ENCODE results near the gene BCAS1.

GRCh38 chr20:53921443-53921973 lies 148.9 kb downstream of the BCAS1 start:
- no peak for TF ChIP-seq POLR2A (IDR thresholded peaks at IDR 0.05)
- TF ChIP-seq, protein P1, sequence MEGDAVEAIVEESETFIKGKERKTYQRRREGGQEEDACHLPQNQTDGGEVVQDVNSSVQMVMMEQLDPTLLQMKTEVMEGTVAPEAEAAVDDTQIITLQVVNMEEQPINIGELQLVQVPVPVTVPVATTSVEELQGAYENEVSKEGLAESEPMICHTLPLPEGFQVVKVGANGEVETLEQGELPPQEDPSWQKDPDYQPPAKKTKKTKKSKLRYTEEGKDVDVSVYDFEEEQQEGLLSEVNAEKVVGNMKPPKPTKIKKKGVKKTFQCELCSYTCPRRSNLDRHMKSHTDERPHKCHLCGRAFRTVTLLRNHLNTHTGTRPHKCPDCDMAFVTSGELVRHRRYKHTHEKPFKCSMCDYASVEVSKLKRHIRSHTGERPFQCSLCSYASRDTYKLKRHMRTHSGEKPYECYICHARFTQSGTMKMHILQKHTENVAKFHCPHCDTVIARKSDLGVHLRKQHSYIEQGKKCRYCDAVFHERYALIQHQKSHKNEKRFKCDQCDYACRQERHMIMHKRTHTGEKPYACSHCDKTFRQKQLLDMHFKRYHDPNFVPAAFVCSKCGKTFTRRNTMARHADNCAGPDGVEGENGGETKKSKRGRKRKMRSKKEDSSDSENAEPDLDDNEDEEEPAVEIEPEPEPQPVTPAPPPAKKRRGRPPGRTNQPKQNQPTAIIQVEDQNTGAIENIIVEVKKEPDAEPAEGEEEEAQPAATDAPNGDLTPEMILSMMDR (IDR thresholded peaks at IDR 0.05), result no peak

Data from adrenal gland (tissue), 5 donors.